ENCODE results near the gene SFN. TPM values are rescaled to one million over a fixed set of nuclear protein-coding genes. Genes with fewer than 3 reads are reported as not detected.
"Not testable (repeated sequence)": the region's sequence is repeated elsewhere in the genome, so short reads cannot be mapped to it uniquely, and the experiment has no call there.

SFN gene
- total RNA-seq, 1 experiment from 2014 or later, result 1.0 TPM

- DNase-seq (ENCODE audit: low spot score), result peak; percentile 92
Measured at GRCh38 chr1:26864610-26865480, 1.9 kb downstream of the SFN start.

DNA sequence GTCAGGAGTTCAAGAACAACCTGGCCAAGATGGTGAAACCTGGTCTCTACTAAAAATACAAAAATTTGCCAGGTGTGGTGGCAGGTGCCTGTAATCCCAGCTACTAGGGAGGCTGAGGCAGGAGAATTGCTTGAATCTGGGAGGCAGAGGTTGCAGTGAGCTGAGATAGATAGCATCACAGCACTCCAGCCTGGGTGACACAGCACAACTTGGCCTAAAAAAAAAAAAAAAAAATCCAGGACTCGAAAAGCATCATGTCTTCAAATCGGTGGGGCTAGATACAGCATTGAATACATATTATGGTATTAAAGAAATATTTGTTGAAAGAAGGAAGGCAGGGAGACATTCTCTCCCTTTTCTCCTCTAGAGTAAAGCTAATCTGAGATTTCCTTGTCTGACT, 10.1 kb downstream of the SFN start:
- DNase-seq (ENCODE audit: low spot score), result not testable (repeated sequence)

DNA sequence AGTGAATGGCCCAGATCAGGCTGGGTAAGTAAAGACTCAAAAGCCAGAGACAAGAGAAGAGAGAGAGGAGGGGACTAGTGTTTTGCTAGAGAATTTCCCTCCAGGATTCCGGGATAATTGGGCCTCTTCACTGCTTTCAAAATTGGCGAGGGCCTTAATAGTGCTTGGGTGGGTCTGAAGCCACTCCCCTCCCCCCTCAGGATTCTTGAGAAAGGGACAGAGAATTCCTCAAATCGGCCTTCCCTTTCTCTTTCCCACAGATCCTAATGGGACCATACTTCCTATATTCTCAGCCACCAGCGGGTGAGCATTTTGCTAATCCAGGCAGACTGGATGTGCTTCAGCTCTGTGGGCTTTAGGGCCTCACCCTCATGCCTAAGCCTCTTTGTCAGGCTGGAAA, 11.9 kb downstream of the SFN start:
- DNase-seq (ENCODE audit: low spot score), result no peak

GRCh38 chr1:26877326-26877725, 14.4 kb downstream of the SFN start:
- DNase-seq (ENCODE audit: low spot score), result no peak

GRCh38 chr1:26879793-26880192, 16.8 kb downstream of the SFN start:
- DNase-seq (ENCODE audit: low spot score), result no peak

DNA sequence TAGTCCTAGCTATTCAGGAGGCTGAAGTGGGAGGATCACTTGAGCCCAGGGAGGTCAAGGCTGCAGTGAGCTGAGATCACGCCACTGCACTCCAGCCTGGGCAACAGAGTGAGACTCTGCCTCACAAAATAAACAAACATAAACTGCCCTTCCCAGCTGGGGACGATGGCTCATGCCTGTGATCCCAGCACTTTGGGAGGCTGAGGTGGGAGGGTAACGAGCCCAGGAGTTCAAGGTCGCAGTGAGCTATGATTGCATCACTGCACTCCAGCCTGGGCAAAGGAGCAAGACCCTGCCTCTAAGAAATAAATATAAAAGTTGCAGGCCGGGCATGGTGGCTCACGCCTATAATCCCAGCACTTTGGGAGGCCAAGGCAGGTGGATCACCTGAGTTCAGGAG, 18.7 kb downstream of the SFN start:
- not testable (repeated sequence) for DNase-seq (ENCODE audit: low spot score)

GRCh38 chr1:26882696-26883463, 19.9 kb downstream of the SFN start:
- no peak for DNase-seq (ENCODE audit: low spot score)

DNA sequence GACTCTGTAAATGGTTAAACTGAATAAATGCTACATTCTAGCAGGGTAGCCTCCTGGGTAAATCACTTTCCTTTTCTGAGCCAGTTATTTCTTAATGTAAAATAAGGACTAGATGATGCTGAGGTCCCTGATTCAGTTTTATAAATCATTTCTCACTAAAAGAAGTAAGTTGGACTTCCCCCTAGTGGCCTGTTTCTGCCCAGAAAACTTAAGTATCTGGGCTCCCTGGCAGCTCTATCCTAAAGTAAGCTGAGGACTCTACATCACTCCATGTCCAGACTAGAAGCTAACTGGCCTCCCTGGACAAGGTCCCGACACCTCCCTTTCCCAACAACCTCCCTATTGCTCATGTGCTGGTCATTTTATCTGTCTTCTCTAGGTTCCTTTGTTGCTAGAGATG, 24.2 kb downstream of the SFN start:
- DNase-seq (ENCODE audit: low spot score), result no peak

DNA sequence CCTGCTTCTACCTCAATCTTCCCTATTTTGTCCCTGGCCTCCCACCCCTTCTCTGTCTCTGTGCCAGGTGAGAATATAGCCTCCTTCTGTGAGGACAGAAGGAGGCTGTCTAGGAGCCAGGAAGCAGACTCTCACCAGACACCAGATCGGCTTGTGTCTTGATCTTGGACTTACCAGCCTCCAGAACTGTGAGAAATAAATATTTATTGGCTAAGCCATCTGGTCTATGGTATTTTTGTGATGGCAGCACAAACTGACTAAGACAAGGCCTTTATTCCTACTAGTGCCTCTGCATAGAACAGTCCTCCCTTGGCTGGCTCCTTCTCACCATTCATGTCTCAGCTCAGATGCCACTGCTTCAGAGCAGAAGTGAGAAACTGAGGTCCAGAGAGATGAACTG, 25.3 kb downstream of the SFN start:
- no peak for DNase-seq (ENCODE audit: low spot score)

DNA sequence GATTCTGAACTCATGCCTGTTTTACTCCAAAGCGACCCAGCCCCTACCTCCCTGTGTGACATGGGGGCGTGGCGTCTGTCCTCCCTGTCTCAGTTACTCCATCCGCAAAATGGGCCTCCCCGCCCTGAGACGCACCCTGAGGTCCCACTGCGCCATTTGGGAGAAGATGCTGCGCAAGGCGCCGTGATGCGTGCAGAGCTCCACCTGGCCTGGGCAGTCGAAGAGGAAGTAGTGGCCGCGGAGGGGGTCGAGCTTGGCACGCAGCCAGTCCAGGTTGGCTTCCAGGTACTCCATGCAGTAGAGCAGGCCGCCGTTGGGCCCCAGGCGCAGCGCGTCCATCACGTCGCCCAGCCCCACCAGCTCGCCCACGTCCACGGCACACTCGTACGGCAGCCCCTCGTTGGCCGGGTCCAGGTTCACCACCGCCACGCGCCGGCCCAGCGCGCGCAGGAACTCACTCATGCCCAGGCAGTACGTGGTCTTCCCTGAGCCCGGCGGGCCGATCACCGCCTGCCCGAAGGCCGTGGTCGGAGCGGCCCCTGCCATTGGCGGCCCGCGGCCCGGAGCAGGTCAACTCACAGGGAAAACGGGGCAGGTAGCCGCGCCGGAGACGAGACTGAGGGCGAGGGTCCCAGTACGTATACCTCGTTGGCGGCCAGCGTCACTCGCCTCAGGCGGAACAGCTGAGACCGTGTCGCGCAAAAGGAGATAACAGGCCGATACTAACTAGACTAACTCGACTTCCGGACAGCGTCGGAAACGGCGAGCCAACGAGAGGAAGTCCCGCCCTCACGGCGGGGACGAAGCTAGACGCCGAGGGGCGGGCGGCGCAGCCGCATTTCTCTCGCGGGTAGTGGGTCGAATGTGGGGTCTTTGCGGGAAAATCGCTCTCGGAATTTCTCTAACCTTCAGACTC, 26.9 kb downstream of the SFN start, which contains the start of gene GPN2:
GPN2 (minus strand) TSS at position 733 of the 916 bp plus-strand sequence; CDS start at position 546, 187 bp downstream.
- peak; percentile 73 for DNase-seq (ENCODE audit: low spot score)

DNA sequence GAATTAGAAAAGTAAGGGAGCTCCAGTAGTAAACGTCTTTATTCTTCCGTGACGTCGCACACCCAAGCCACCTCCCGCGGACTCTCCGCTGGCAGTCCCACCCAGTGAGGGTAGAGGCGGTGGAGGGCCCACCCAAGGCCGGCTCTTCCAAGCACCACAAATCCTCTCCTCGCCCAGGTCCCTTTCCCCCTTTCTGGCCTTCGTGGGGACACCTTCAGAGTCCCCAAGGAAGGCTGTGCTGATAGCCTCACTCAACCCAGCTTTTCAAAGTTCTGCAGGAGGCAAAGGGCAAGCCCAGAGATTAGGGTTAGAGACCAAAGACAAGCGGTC, 27.5 kb downstream of the SFN start:
- DNase-seq (ENCODE audit: low spot score), result no peak

GRCh38 chr1:26894263-26894662, 31.3 kb downstream of the SFN start:
- no peak for DNase-seq (ENCODE audit: low spot score)

GRCh38 chr1:26897351-26897750, 34.4 kb downstream of the SFN start:
- no peak for DNase-seq (ENCODE audit: low spot score)

GRCh38 chr1:26900001-26900814, 37.3 kb downstream of the SFN start, which contains the start of gene GPATCH3:
Gene GPATCH3 (minus strand): TSS chr1:26900467. CDS start chr1:26900442, 25 bp downstream.
- peak; percentile 87 for DNase-seq (ENCODE audit: low spot score)

GRCh38 chr1:26900815-26901511, 38.0 kb downstream of the SFN start:
- no peak for DNase-seq (ENCODE audit: low spot score)

DNA sequence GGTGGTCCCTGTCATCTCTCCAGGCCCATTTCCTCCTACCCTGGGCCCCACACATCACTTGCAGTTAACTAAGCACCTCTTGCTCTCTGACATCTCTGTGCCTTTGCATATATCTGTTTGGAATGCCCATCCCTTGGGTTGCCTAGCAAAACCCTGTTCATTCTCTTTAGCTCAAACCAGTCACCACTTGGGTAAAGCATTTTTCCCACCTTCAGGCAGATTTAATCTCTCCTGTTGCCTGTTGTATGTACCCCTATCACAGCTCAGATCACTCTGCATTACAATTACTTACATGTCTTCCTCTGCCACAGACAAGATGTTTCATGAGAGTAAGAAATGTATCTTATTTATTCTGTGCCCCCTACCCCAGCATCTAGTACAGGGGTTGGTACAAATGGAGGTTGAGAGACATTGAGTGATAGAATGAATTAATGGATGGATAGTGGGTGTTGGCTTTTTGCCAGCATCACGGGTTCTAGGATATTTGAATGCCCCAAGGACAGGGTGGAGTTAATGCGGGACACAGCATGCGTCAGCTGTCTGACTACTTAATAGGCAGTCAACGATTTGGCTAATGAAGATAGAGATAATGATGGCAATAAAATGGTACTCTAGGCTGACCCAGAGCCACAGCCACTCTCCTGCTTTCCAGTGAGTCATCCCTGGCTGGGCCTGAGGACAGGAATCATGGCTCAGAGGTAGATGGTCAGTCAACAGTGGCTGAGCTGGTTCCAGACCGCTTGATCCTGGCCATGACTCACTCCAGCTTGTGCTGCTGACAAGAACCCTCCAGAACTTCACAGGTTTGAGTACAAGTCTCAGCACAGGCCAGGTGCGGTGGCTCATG, 44.3 kb downstream of the SFN start:
- DNase-seq (ENCODE audit: low spot score), result peak; percentile 36

GRCh38 chr1:26909951-26910342, 47.0 kb downstream of the SFN start:
- DNase-seq (ENCODE audit: low spot score), result no peak

DNA sequence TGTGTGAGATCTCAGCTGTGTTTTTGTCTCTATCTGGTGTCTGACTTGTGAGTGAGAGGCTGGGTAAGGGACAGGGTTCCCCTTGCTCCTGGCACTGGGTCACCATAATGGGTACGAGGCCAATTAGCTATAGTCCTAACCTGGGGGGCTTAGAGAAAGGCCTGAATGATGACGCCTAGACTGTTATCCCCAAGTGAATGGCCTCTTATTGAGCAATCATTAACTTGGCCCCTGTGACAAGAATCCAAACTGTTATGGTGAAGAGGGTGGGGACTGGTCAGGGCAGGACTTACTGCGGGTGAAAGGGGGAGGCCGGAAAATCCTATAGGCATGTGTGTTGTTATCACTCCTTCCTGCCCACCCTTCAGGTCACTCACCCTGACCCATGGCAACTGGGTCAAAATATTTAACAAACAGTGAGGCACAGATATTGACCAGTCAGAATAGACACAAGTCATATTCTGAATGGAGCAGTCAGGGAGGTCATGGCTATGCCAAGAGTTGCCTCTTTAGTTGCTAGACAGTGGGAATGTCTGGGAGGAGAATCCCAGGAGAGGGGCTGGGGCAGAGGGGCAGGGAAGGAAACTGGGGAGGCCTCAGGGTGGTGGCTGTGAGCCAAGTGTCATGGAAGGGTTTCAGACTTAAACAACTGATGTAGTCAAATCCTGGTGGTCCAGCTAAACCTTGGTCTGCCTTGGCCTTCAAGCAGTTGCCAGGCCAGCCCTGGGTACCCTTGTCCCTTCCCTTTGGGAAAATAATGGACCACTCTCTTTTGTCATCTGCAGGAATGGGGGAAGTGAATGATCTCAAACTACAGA, 47.6 kb downstream of the SFN start:
- no peak for DNase-seq (ENCODE audit: low spot score)

Data from H4 (cell line).